ENCODE measurements around the gene SAMHD1. TPM values are rescaled to one million over a fixed set of nuclear protein-coding genes. Genes with fewer than 3 reads are reported as not detected.

Gene SAMHD1
- total and polyA plus RNA-seq, 2 of the 13 experiments (the other 11 are each of a cell fraction or from before 2014, with no cell fraction given), result 16.9 to 43.5 TPM

- no peaks in the 10 kb centered on the region for H3K79me2 ChIP-seq (ENCODE audit: insufficient read depth, low read length)
- no peaks in the 10 kb centered on the region for H3K4me1 ChIP-seq (ENCODE audit: insufficient read depth, low read length)
- ChIA-PET CTCF (ENCODE audit: low intra/inter-chr PET ratio, low total read pairs) (no interaction called here), POLR2A (no interaction called here)
- no peak overlapping the region for H2AFZ ChIP-seq (ENCODE audit: low read length)
- H3K27ac ChIP-seq (ENCODE audit: extremely low read length, insufficient read depth, low read length), result no peak overlapping the region
- in situ Hi-C loops (cut with HindIII; ENCODE audit: extremely low pct_ligation_motif_present, low pct_unique_long_range_greater_than_20kb), result no loop called here
- no peaks in the 10 kb centered on the region for H3K9me3 ChIP-seq (ENCODE audit: low read length)
- ATAC-seq (no peak), FAIRE-seq (no peak), DNase-seq (ENCODE audit: low spot score) (no peak)
- no peak overlapping the region for H3K9ac ChIP-seq (ENCODE audit: insufficient read depth, low read depth, low read length)
- no peaks in the 10 kb centered on the region for H3K27me3 ChIP-seq (ENCODE audit: control insufficient read depth in 1 of 2, insufficient read depth in 2 of 2, low read length in 2 of 2)
- no peak overlapping the region for H3K4me2 ChIP-seq (ENCODE audit: low read depth, low read length)
- no peak for TF ChIP-seq ZNF512B (CRISPR knock-in tag; IDR thresholded peaks at IDR 0.05; ENCODE audit: borderline replicate concordance)
- intact Hi-C loops (cut with micrococcal nuclease; ENCODE audit: unreplicated experiment), result no loop called here
- peaks cover 14 to 44% of the 10 kb centered on the region in 2 experiments for H3K36me3 ChIP-seq (replicated peaks in 1 of 2; ENCODE audit: control insufficient read depth in 1 of 2, insufficient read depth in 2 of 2, low read length in 2 of 2)
- H3K4me3 ChIP-seq (replicated peaks in 1 of 3; ENCODE audit: insufficient read depth in 1 of 3, low read depth in 2 of 3, low read length in 3 of 3), result no peak overlapping the region
- no TSS peak for BruUV-seq (replicated peaks)
- WGBS (ENCODE audit: low lambda C conversion rate), result 94% methylated on average over 3 of the region's 3 CpGs
- no peaks in the 10 kb centered on the region for H4K20me1 ChIP-seq (ENCODE audit: insufficient read depth, low read length)
Measured at GRCh38 chr20:36893801-36894200, 57.7 kb downstream of the SAMHD1 start.

- no peak for FAIRE-seq
Measured at GRCh38 chr20:36891211-36891610, 60.3 kb downstream of the SAMHD1 start.

More at GRCh38 chr20:36891211-36891610, 60.3 kb downstream of the SAMHD1 start:
- H3K79me2 ChIP-seq (ENCODE audit: insufficient read depth, low read length), result no peaks in the 10 kb centered on the region
- H2AFZ ChIP-seq (ENCODE audit: low read length), result no peak overlapping the region
- no peaks in the 10 kb centered on the region for H4K20me1 ChIP-seq (ENCODE audit: insufficient read depth, low read length)
- no peak for TF ChIP-seq NCOA1 (CRISPR knock-in tag; IDR thresholded peaks at IDR 0.05)
- no peak for TF ChIP-seq ZSCAN25 (CRISPR knock-in tag; IDR thresholded peaks at IDR 0.05)
- no peak for TF ChIP-seq MAFG (CRISPR knock-in tag; IDR thresholded peaks at IDR 0.05)
- TF ChIP-seq PHF20 (CRISPR knock-in tag; IDR thresholded peaks at IDR 0.05), result no peak
- no peak for TF ChIP-seq ZNF350 (CRISPR knock-in tag; IDR thresholded peaks at IDR 0.05; ENCODE audit: borderline replicate concordance, low read depth)
- TF ChIP-seq ZNF546 (CRISPR knock-in tag; conservative IDR thresholded peaks at IDR 0.05), result no peak
- no peak for TF ChIP-seq JDP2 (CRISPR knock-in tag; IDR thresholded peaks at IDR 0.05; ENCODE audit: borderline replicate concordance)
- TF ChIP-seq ZNF256 (CRISPR knock-in tag; conservative IDR thresholded peaks at IDR 0.05), result no peak
- no peak for TF ChIP-seq ZBTB38 (CRISPR knock-in tag; IDR thresholded peaks at IDR 0.05)
- no peak for TF ChIP-seq FOXJ3 (CRISPR knock-in tag; IDR thresholded peaks at IDR 0.05; ENCODE audit: borderline replicate concordance)
- TF ChIP-seq NR2C2 (CRISPR knock-in tag; IDR thresholded peaks at IDR 0.05; ENCODE audit: borderline replicate concordance), result no peak
- no peak for TF ChIP-seq PHB2 (IDR thresholded peaks at IDR 0.05; ENCODE audit: partially characterized antibody)
- H3K27ac ChIP-seq (ENCODE audit: extremely low read length, insufficient read depth, low read length), result no peak overlapping the region
- in situ Hi-C loops (cut with HindIII; ENCODE audit: extremely low pct_ligation_motif_present, low pct_unique_long_range_greater_than_20kb) (no loop called here), intact Hi-C loops (cut with micrococcal nuclease; ENCODE audit: unreplicated experiment) (no loop called here)
- POLR2A ChIA-PET, result no interaction called here
- CTCF ChIA-PET (ENCODE audit: low intra/inter-chr PET ratio, low total read pairs), result no interaction called here
- no peaks in the 10 kb centered on the region for H3K27me3 ChIP-seq (ENCODE audit: control insufficient read depth in 1 of 2, insufficient read depth in 2 of 2, low read length in 2 of 2)
- DNase-seq (ENCODE audit: low spot score), result no peak
- no peak overlapping the region for H3K4me3 ChIP-seq (replicated peaks in 1 of 3; ENCODE audit: insufficient read depth in 1 of 3, low read depth in 2 of 3, low read length in 3 of 3)
- H3K36me3 ChIP-seq (replicated peaks in 1 of 2; ENCODE audit: control insufficient read depth in 1 of 2, insufficient read depth in 2 of 2, low read length in 2 of 2), result peaks cover 9 to 27% of the 10 kb centered on the region in 2 experiments
- no peak for ATAC-seq
- H3K4me1 ChIP-seq (ENCODE audit: insufficient read depth, low read length), result peaks cover 7% of the 10 kb centered on the region
- 94% methylated on average over 4 of the region's 4 CpGs for WGBS (ENCODE audit: low lambda C conversion rate)
- no peak overlapping the region for H3K4me2 ChIP-seq (ENCODE audit: low read depth, low read length)
- no TSS peak for BruUV-seq (replicated peaks)
- no peaks in the 10 kb centered on the region for H3K9me3 ChIP-seq (ENCODE audit: low read length)
- no peak overlapping the region for H3K9ac ChIP-seq (ENCODE audit: insufficient read depth, low read depth, low read length)
